Fibroblast of skin of scalp (primary cell): ENCODE data around the gene RRP1.
A peak's percentile ranks its signal among the peaks of the same experiment; 100 is the strongest.

Source experiments
- DNase-seq: peaks from one replicate; pipeline ENCODE4 v3.0.0-alpha.2; 2013

RRP1 gene

GRCh38 chr21:43758811-43759210 lies 30.6 kb upstream of the RRP1 start:
- no peak for DNase-seq

- DNase-seq = no peak
Measured at GRCh38 chr21:43759651-43760050, 29.7 kb upstream of the RRP1 start.

- no peak for DNase-seq
Measured at GRCh38 chr21:43760391-43760958, 28.9 kb upstream of the RRP1 start.

GRCh38 chr21:43761886-43762285 lies 27.5 kb upstream of the RRP1 start:
- no peak for DNase-seq

- no peak for DNase-seq
Measured at GRCh38 chr21:43762303-43763128, 26.9 kb upstream of the RRP1 start.

- no peak for DNase-seq
Measured at GRCh38 chr21:43763901-43764523, 25.4 kb upstream of the RRP1 start.

GRCh38 chr21:43764576-43765495 lies 24.5 kb upstream of the RRP1 start:
- DNase-seq = peak; percentile 24

GRCh38 chr21:43766734-43767497 lies 22.5 kb upstream of the RRP1 start:
- no peak for DNase-seq

GRCh38 chr21:43767498-43767983 lies 21.8 kb upstream of the RRP1 start:
- DNase-seq = no peak

GRCh38 chr21:43767984-43768867 lies 21.2 kb upstream of the RRP1 start:
- peak; percentile 56 for DNase-seq

GRCh38 chr21:43768868-43769167 lies 20.6 kb upstream of the RRP1 start:
- no peak for DNase-seq

- no peak for DNase-seq
Measured at GRCh38 chr21:43769325-43769958, 19.9 kb upstream of the RRP1 start.

- no peak for DNase-seq
Measured at GRCh38 chr21:43770066-43770655, 19.2 kb upstream of the RRP1 start.

- DNase-seq = no peak
Measured at GRCh38 chr21:43771199-43771675, 18.1 kb upstream of the RRP1 start.

GRCh38 chr21:43771698-43772424 lies 17.5 kb upstream of the RRP1 start:
- peak; percentile 21 for DNase-seq

- no peak for DNase-seq
Measured at GRCh38 chr21:43772425-43772821, 17.0 kb upstream of the RRP1 start.

GRCh38 chr21:43774163-43774562 lies 15.2 kb upstream of the RRP1 start:
- no peak for DNase-seq

GRCh38 chr21:43775190-43775589 lies 14.2 kb upstream of the RRP1 start:
- no peak for DNase-seq

GRCh38 chr21:43775795-43776430 lies 13.5 kb upstream of the RRP1 start, which contains the start of gene CSTB:
CSTB (minus strand) TSS chr21:43776308; CDS start chr21:43776269, 39 bp downstream.
- peak; percentile 69 for DNase-seq
